GM12872 (cell line): Measurements from ENCODE around the gene EBPL.

Source experiments
- CTCF ChIP-seq: IDR thresholded peaks from 3 replicates; pipeline ENCODE4 v1.5.1; 2011; ENCODE audit warnings: low read depth, mild to moderate bottlenecking, low read length, moderate library complexity; ENCODE audit not compliant: insufficient read depth

The EBPL gene

GRCh38 chr13:49629947-49630346 is 61.3 kb downstream of the EBPL start:
- TF ChIP-seq CTCF = no peak

DNA sequence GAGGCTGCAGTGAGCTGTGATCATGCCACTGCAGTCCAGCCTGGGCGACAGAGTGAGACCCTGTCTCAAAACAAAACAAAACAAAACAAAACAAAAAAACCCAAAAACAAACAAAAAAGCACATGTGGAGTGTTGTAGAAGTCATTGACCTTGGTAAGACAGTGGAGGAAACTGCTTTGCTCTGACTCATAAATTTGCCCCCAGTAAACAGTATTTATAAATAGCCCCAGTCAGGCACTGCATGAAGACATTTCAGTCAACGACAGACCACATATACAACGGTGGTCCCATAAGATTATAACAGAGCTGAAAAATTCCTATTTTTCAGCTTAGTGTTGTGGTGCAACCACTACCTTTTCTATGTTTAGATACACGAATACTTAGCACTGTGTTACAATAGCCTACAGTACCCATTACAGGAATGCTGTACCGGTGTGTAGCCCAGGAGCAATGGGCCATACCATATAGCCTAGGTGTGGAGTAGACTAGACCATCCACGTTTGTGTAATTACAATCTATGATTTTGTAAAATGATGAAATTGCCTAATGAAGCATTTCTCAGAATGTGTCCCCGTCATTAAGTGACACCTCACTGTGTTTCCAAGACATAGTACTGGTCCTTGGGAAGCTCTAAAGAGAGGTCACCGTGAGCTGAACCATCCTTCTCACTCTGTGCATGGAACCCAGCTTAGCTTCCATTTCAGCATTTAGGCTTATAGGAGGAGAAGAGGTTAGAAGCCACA is 61.9 kb downstream of the EBPL start:
- no peak for TF ChIP-seq CTCF

- TF ChIP-seq CTCF = no peak
Measured at GRCh38 chr13:49627831-49628652, 63.2 kb downstream of the EBPL start, which contains the start of gene ARL11. Gene ARL11 (plus strand): TSS chr13:49628507. CDS start chr13:49630448, 1,941 bp downstream.

DNA sequence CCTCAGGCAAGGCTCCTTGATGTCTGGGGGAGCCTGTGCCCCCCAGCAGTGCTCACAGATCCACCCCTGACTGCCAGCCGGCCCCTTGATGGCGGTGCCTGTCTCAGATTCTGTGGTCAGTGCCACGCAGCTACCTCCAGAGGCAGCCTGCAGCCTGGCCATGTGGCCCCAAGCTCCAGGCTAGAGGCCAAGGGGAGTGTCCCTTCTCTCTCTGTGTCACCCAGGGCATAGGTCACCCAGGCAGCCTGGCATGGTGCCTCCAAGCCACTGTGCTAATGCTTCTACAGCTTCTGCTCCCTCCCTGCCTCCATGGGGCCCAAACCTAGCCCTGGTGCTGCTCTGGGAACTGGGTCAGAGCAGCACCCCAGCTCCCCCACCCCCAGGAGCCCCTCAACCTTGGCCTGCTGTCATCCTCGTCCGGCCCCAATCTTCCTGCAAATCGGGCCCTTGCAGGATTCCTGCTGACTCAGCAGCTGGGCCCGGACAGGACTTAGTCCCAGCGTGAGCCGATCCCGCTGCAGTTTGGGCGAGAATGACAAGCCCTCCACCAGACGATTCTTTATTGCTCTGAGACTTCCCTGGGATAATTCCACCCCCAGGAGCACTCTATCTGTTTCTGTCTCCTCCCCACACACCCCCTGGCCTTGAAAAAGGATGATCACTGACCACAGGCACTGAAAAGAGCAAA is 65.8 kb downstream of the EBPL start:
- no peak for TF ChIP-seq CTCF

DNA sequence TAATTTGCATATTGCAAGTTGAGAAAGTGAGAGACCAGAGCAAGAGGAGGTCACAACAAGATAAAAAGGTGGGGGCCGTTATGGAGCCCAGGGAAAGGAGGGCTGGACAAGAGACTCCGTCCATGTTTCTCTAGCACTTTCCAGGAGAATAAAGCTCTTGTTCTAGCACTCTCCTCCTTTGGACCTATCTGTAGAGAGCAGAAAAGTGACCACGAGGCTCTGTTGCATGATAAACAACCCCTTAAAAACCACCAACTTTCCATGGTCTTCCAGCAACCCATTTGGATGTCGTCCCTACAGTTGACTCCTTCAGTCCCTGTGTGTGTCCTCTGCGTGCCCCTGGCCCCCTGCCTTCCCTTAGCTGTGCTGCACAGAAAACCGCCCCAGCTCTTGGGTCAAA is 67.1 kb downstream of the EBPL start:
- no peak for TF ChIP-seq CTCF

GRCh38 chr13:49622174-49622946 is 68.9 kb downstream of the EBPL start:
- no peak for TF ChIP-seq CTCF
